Fibroblast of lung (primary cell): Measurements from ENCODE around the gene SH3GL1. TPM values are rescaled to one million over a fixed set of nuclear protein-coding genes. Genes with fewer than 3 reads are reported as not detected.
"Not testable (repeated sequence)": the region's sequence is repeated elsewhere in the genome, so short reads cannot be mapped to it uniquely, and the experiment has no call there.

Experiments used
- DNase-seq, 2 donors: peaks; one replicate each; pipeline versions ENCODE4 v3.0.0 to v3.0.0-alpha.2; 2010; ENCODE audit warnings: low read depth in 2 of 2
- H2AFZ ChIP-seq: 2 replicates; pipeline ENCODE4 v1.5.1; 2012; ENCODE audit warnings: low read length, control low read depth, inconsistent platforms
- H3K27ac ChIP-seq: 2 replicates; pipeline ENCODE4 v1.5.1; 2011; ENCODE audit warnings: low read length, control low read depth; ENCODE audit not compliant: insufficient read depth
- H3K27me3 ChIP-seq: 2 replicates; pipeline ENCODE4 v1.5.1; 2011; ENCODE audit warnings: mild to moderate bottlenecking, low read length; ENCODE audit not compliant: control insufficient read depth, insufficient read depth
- H3K36me3 ChIP-seq: 2 replicates; pipeline ENCODE4 v1.5.1; 2011; ENCODE audit warnings: low read length; ENCODE audit not compliant: control insufficient read depth, insufficient read depth
- H3K4me1 ChIP-seq: 2 replicates; pipeline ENCODE4 v1.5.1; 2011; ENCODE audit warnings: low read length; ENCODE audit not compliant: control insufficient read depth, insufficient read depth; ENCODE audit errors: extremely low read depth
- H3K4me2 ChIP-seq: 2 replicates; pipeline ENCODE4 v1.5.1; 2011; ENCODE audit warnings: low read length, control low read depth; ENCODE audit not compliant: insufficient read depth; ENCODE audit errors: extremely low read depth
- H3K4me3 ChIP-seq, 4 experiments: fragments of 200-600 bp in 1 of 4; sonication (generic) in 1 of 4; replicated peaks in 1 of 4; 2 replicates each; pipeline ENCODE4 v1.5.1; 2011 to 2016; ENCODE audit warnings: low read length in 4 of 4, low read depth in 3 of 4, mild to moderate bottlenecking in 3 of 4, control low read depth in 2 of 4, inconsistent platforms in 1 of 4, mixed read lengths in 1 of 4; ENCODE audit not compliant: insufficient read depth in 1 of 4; ENCODE audit errors: control extremely low read depth in 1 of 4
- H3K79me2 ChIP-seq: 2 replicates; pipeline ENCODE4 v1.5.1; 2012; ENCODE audit warnings: mild to moderate bottlenecking, low read length, inconsistent platforms; ENCODE audit not compliant: control insufficient read depth, insufficient read depth
- H3K9ac ChIP-seq: 2 replicates; pipeline ENCODE4 v1.5.1; 2011; ENCODE audit warnings: mild to moderate bottlenecking, low read length, control low read depth; ENCODE audit not compliant: insufficient read depth
- H3K9me3 ChIP-seq: 2 replicates; pipeline ENCODE4 v1.5.1; 2012; ENCODE audit warnings: low read depth, low read length; ENCODE audit not compliant: control insufficient read depth, insufficient read depth
- H4K20me1 ChIP-seq: 2 replicates; pipeline ENCODE4 v1.5.1; 2011; ENCODE audit warnings: low read length; ENCODE audit not compliant: control insufficient read depth, insufficient read depth; ENCODE audit errors: extremely low read depth
- CTCF ChIP-seq, 2 donors: IDR thresholded peaks in 1 of 2; conservative IDR thresholded peaks in 1 of 2; 1 replicate in 1 of 2; 2 replicates in 1 of 2; pipeline ENCODE4 v1.5.1; 2011 to 2012; ENCODE audit warnings: low read length in 2 of 2, control low read depth in 1 of 2, inconsistent platforms in 1 of 2, low read depth in 1 of 2, mild to moderate bottlenecking in 1 of 2
- EZH2 ChIP-seq: IDR thresholded peaks from 2 replicates; pipeline ENCODE4 v1.5.1; 2012; ENCODE audit warnings: low read length, control low read depth, mild to moderate bottlenecking; ENCODE audit errors: missing control alignments
- polyA plus RNA-seq, 2 donors: library from polyadenylated mRNA; depleted of rRNA in 1 of 2; stranded (reverse) in 1 of 2; unstranded in 1 of 2; fragments of >200 nt; gene quantifications; 2 replicates each; pipeline ENCODE4 v1.2.1, GENCODE V29; 2011 to 2012; ENCODE audit warnings: missing spikeins in 1 of 2
- total RNA-seq: library from RNA; depleted of rRNA; stranded (reverse); fragments of >200 nt; gene quantifications from 2 replicates; pipeline ENCODE4 v1.2.1, GENCODE V29; 2014

SH3GL1 gene
- total and polyA plus RNA-seq, 2 donors (not counting 1 experiment from before 2014, with no cell fraction given): 23.9 to 44.9 TPM

GRCh38 chr19:4350111-4350510 lies 50.2 kb downstream of the SH3GL1 start:
- Histone ChIP-seq H3K4me1 (no peaks in the 10 kb centered on the region), H3K79me2 (no peaks in the 10 kb centered on the region)

GRCh38 chr19:4349225-4349624 lies 51.1 kb downstream of the SH3GL1 start:
- not testable (repeated sequence) for H4K20me1 ChIP-seq, H3K79me2 ChIP-seq, H3K36me3 ChIP-seq, H3K9ac ChIP-seq, H3K4me3 ChIP-seq, DNase-seq, H2AFZ ChIP-seq, H3K27ac ChIP-seq, H3K4me1 ChIP-seq, H3K9me3 ChIP-seq, H3K4me2 ChIP-seq, H3K27me3 ChIP-seq

More at GRCh38 chr19:4350111-4350510, 50.2 kb downstream of the SH3GL1 start:
- no peaks in the 10 kb centered on the region for H3K9me3 ChIP-seq
- TF ChIP-seq CTCF (conservative IDR thresholded peaks at IDR 0.05 in 1 of 2, IDR thresholded peaks at IDR 0.05 in 1 of 2; ENCODE audit: low read depth in 1 of 2, low read length in 2 of 2) (no peak), EZH2 (no peak)
- H3K27me3 ChIP-seq: no peaks in the 10 kb centered on the region
- H3K27ac ChIP-seq: no peak overlapping the region
- H3K36me3 ChIP-seq: no peaks in the 10 kb centered on the region
- DNase-seq: no peak
- H2AFZ ChIP-seq: no peak overlapping the region
- no peak overlapping the region for H3K4me3 ChIP-seq
- H3K4me2 ChIP-seq: no peak overlapping the region
- H4K20me1 ChIP-seq: no peaks in the 10 kb centered on the region
- H3K9ac ChIP-seq: no peak overlapping the region

- H3K9me3 ChIP-seq: no peaks in the 10 kb centered on the region
- H2AFZ ChIP-seq: no peak overlapping the region
- H3K36me3 ChIP-seq: no peaks in the 10 kb centered on the region
- TF ChIP-seq EZH2: no peak
- no peak for TF ChIP-seq CTCF (conservative IDR thresholded peaks at IDR 0.05 in 1 of 2, IDR thresholded peaks at IDR 0.05 in 1 of 2; ENCODE audit: low read depth in 1 of 2, low read length in 2 of 2)
- H3K9ac ChIP-seq: no peak overlapping the region
- H3K27me3 ChIP-seq: no peaks in the 10 kb centered on the region
- no peak overlapping the region for H3K4me3 ChIP-seq
- H3K4me1 ChIP-seq: peaks cover 4% of the 10 kb centered on the region
- no peak overlapping the region for H3K4me2 ChIP-seq
- no peaks in the 10 kb centered on the region for H3K79me2 ChIP-seq
- H4K20me1 ChIP-seq: no peaks in the 10 kb centered on the region
- no peak overlapping the region for H3K27ac ChIP-seq
- no peak for DNase-seq
Observed at GRCh38 chr19:4347521-4347920, 52.8 kb downstream of the SH3GL1 start.
